ENCODE measurements around the gene LRP1B. TPM values are rescaled to one million over a fixed set of nuclear protein-coding genes. Genes with fewer than 3 reads are reported as not detected.

LRP1B gene
- total RNA-seq, 1 donor from 2014 or later, result 8.8 TPM

- intact Hi-C loops (cut with DNase I), result no loop called here
Observed at GRCh38 chr2:141770530-141770929, 360.3 kb downstream of the LRP1B start.

GRCh38 chr2:141767691-141768090 is 363.1 kb downstream of the LRP1B start:
- intact Hi-C loops (cut with DNase I), result no loop called here
- no peak overlapping the region for H3K27ac ChIP-seq
- H3K9me3 ChIP-seq, result no peaks in the 10 kb centered on the region
- TF ChIP-seq, protein P1, sequence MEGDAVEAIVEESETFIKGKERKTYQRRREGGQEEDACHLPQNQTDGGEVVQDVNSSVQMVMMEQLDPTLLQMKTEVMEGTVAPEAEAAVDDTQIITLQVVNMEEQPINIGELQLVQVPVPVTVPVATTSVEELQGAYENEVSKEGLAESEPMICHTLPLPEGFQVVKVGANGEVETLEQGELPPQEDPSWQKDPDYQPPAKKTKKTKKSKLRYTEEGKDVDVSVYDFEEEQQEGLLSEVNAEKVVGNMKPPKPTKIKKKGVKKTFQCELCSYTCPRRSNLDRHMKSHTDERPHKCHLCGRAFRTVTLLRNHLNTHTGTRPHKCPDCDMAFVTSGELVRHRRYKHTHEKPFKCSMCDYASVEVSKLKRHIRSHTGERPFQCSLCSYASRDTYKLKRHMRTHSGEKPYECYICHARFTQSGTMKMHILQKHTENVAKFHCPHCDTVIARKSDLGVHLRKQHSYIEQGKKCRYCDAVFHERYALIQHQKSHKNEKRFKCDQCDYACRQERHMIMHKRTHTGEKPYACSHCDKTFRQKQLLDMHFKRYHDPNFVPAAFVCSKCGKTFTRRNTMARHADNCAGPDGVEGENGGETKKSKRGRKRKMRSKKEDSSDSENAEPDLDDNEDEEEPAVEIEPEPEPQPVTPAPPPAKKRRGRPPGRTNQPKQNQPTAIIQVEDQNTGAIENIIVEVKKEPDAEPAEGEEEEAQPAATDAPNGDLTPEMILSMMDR (IDR thresholded peaks at IDR 0.05), result no peak
- TF ChIP-seq POLR2A (IDR thresholded peaks at IDR 0.05), result no peak
- no peak for TF ChIP-seq POLR2AphosphoS5 (IDR thresholded peaks at IDR 0.05; ENCODE audit: insufficient read depth in 1 of 2, low read depth in 1 of 2)
- no peak for DNase-seq (ENCODE audit: extremely low spot score in 2 of 2)
- H3K4me3 ChIP-seq, result no peak overlapping the region
- no peaks in the 10 kb centered on the region for H3K27me3 ChIP-seq
- no peaks in the 10 kb centered on the region for H3K36me3 ChIP-seq
- no peaks in the 10 kb centered on the region for H3K4me1 ChIP-seq

More at GRCh38 chr2:141770530-141770929, 360.3 kb downstream of the LRP1B start:
- no peaks in the 10 kb centered on the region for H3K27me3 ChIP-seq
- H3K27ac ChIP-seq, result no peak overlapping the region
- H3K36me3 ChIP-seq, result no peaks in the 10 kb centered on the region
- no peak for DNase-seq (ENCODE audit: extremely low spot score in 2 of 2)
- TF ChIP-seq, protein P1 (IDR thresholded peaks at IDR 0.05), result no peak
- TF ChIP-seq POLR2AphosphoS5 (IDR thresholded peaks at IDR 0.05; ENCODE audit: insufficient read depth in 1 of 2, low read depth in 1 of 2) (no peak), POLR2A (IDR thresholded peaks at IDR 0.05) (no peak)
- H3K4me3 ChIP-seq, result no peak overlapping the region
- H3K9me3 ChIP-seq, result no peaks in the 10 kb centered on the region
- no peaks in the 10 kb centered on the region for H3K4me1 ChIP-seq

DNA sequence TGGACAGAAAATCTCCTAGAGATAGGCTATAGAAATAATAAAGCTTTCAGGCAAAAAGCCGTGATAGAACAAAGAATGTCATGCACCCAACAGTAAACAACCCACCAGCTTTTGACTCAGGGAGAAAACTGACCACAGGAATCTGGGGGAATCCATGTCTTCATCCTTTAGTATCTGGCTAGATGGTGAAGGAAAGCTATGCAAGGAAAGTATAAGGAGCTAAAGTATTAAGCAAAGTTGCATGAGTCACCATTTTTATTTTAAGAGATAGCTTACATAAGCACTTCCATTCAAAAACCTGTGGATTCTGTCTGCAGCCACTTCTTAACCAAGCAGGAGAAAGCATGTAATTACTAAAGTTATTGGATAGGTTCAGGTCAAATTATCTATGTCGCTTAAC is 363.8 kb downstream of the LRP1B start:
- Histone ChIP-seq H3K9me3 (no peaks in the 10 kb centered on the region), H3K27ac (no peak overlapping the region), H3K4me3 (no peak overlapping the region), H3K27me3 (no peaks in the 10 kb centered on the region), H3K36me3 (no peaks in the 10 kb centered on the region), H3K4me1 (no peaks in the 10 kb centered on the region)
- TF ChIP-seq, protein P1 (IDR thresholded peaks at IDR 0.05), result no peak
- TF ChIP-seq POLR2A (IDR thresholded peaks at IDR 0.05) (no peak), POLR2AphosphoS5 (IDR thresholded peaks at IDR 0.05; ENCODE audit: insufficient read depth in 1 of 2, low read depth in 1 of 2) (no peak)
- no peak for DNase-seq (ENCODE audit: extremely low spot score in 2 of 2)
- intact Hi-C loops (cut with DNase I), result no loop called here

DNA sequence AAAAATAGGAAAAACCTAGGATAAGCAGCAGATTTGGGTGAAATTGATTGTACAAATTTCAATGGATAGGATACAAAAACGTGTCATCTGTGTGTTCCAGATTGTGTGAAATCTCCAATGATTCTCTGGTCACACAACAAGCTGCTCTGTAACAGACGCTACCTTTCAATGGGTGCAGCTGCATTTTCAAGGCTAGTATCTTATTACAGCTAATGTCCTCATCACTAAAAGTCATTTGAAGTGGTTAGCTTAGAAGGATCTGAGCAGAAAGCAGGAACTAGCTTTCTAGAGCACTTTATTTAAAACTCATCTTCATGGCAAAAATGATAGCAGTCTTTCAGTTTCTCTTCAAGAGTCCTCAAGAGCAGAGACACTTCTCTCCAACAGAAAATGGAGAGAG is 364.6 kb downstream of the LRP1B start:
- no peaks in the 10 kb centered on the region for H3K4me1 ChIP-seq
- H3K27me3 ChIP-seq, result no peaks in the 10 kb centered on the region
- intact Hi-C loops (cut with DNase I), result no loop called here
- no peak overlapping the region for H3K27ac ChIP-seq
- TF ChIP-seq, protein P1 (IDR thresholded peaks at IDR 0.05), result no peak
- TF ChIP-seq POLR2AphosphoS5 (IDR thresholded peaks at IDR 0.05; ENCODE audit: insufficient read depth in 1 of 2, low read depth in 1 of 2) (no peak), POLR2A (IDR thresholded peaks at IDR 0.05) (no peak)
- H3K9me3 ChIP-seq, result no peaks in the 10 kb centered on the region
- no peak for DNase-seq (ENCODE audit: extremely low spot score in 2 of 2)
- H3K4me3 ChIP-seq, result no peak overlapping the region
- H3K36me3 ChIP-seq, result no peaks in the 10 kb centered on the region

- Histone ChIP-seq H3K27me3 (no peaks in the 10 kb centered on the region), H3K4me1 (no peaks in the 10 kb centered on the region), H3K9me3 (no peaks in the 10 kb centered on the region), H3K36me3 (no peaks in the 10 kb centered on the region), H3K4me3 (no peak overlapping the region), H3K27ac (no peak overlapping the region)
- DNase-seq (ENCODE audit: extremely low spot score in 2 of 2), result no peak
- TF ChIP-seq POLR2AphosphoS5 (IDR thresholded peaks at IDR 0.05; ENCODE audit: insufficient read depth in 1 of 2, low read depth in 1 of 2) (no peak), POLR2A (IDR thresholded peaks at IDR 0.05) (no peak)
- TF ChIP-seq, protein P1 (IDR thresholded peaks at IDR 0.05), result no peak
- intact Hi-C loops (cut with DNase I), result no loop called here
Observed at GRCh38 chr2:141748616-141749015, 382.2 kb downstream of the LRP1B start.

All from vagina (tissue), 2 donors.